ENCODE data around the gene WDR41. TPM values are rescaled to one million over a fixed set of nuclear protein-coding genes. Genes with fewer than 3 reads are reported as not detected.
A peak's percentile ranks its signal among the peaks of the same experiment; 100 is the strongest.

WDR41 gene
- total RNA-seq, 1 donor from 2014 or later = 45.4 TPM

- H3K27me3 ChIP-seq = no peaks in the 10 kb centered on the region
- intact Hi-C loops (cut with DNase I) = loop anchor here (5.0 kb wide), 2 partner anchors 58 to 98 kb away; no protein-coding TSS in a partner anchor
- no peak overlapping the region for H3K4me3 ChIP-seq
- H3K9me3 ChIP-seq = no peaks in the 10 kb centered on the region
- no peak for TF ChIP-seq CTCF (IDR thresholded peaks at IDR 0.05)
- H3K27ac ChIP-seq = peak overlapping the region; percentile 80 to 97
- H3K36me3 ChIP-seq = peaks cover 0 to 18% of the 10 kb centered on the region in 2 donors
- DNase-seq (ENCODE audit: low spot score in 2 of 2) = no peak
- peaks cover 17 to 46% of the 10 kb centered on the region in 2 donors for H3K4me1 ChIP-seq
Observed at GRCh38 chr5:77424921-77425320, 67.2 kb downstream of the WDR41 start.

- no peak for TF ChIP-seq CTCF (IDR thresholded peaks at IDR 0.05)
- Histone ChIP-seq H3K27me3 (no peaks in the 10 kb centered on the region), H3K27ac (peak overlapping the region; percentile 80 to 97), H3K4me3 (no peak overlapping the region), H3K36me3 (peaks cover 0 to 17% of the 10 kb centered on the region in 2 donors), H3K4me1 (peaks cover 11 to 44% of the 10 kb centered on the region in 2 donors), H3K9me3 (no peaks in the 10 kb centered on the region)
- intact Hi-C loops (cut with DNase I) = no loop called here
- DNase-seq (ENCODE audit: low spot score in 2 of 2) = no peak
Observed at GRCh38 chr5:77423022-77423750, 68.9 kb downstream of the WDR41 start.

GRCh38 chr5:77420940-77421339 is 71.2 kb downstream of the WDR41 start:
- Histone ChIP-seq H3K4me3 (no peak overlapping the region), H3K9me3 (no peaks in the 10 kb centered on the region), H3K27ac (peak overlapping the region; percentile 80 to 97), H3K27me3 (no peaks in the 10 kb centered on the region), H3K4me1 (peaks cover 21 to 50% of the 10 kb centered on the region in 2 donors), H3K36me3 (peaks cover 0 to 17% of the 10 kb centered on the region in 2 donors)
- no peak for TF ChIP-seq CTCF (IDR thresholded peaks at IDR 0.05)
- intact Hi-C loops (cut with DNase I) = no loop called here
- DNase-seq (ENCODE audit: low spot score in 2 of 2) = no peak

- H3K27ac ChIP-seq = peak overlapping the region; percentile 80 to 97
- TF ChIP-seq CTCF (IDR thresholded peaks at IDR 0.05) = no peak
- peaks cover 18 to 42% of the 10 kb centered on the region in 2 donors for H3K4me1 ChIP-seq
- intact Hi-C loops (cut with DNase I) = loop anchor here (5.0 kb wide), 2 partner anchors 63 to 208 kb away; partner anchors contain the start of gene PDE8B
- no peak for DNase-seq (ENCODE audit: low spot score in 2 of 2)
- H3K27me3 ChIP-seq = no peaks in the 10 kb centered on the region
- H3K36me3 ChIP-seq = peaks cover 0 to 13% of the 10 kb centered on the region in 2 donors
- no peaks in the 10 kb centered on the region for H3K9me3 ChIP-seq
- no peak overlapping the region for H3K4me3 ChIP-seq
Observed at GRCh38 chr5:77419644-77420582, 72.2 kb downstream of the WDR41 start.
